Upper lobe of left lung (tissue), 4 donors: ENCODE measurements around the gene CCNG2.

Experiments
- CTCF ChIP-seq, 6 experiments: fragments of 450-650 bp in 4 of 6; fragments of 200-600 bp in 2 of 6; sonication (generic) in 2 of 6; IDR thresholded peaks; one replicate each; pipeline ENCODE4 v1.5.1; 2016 to 2019; ENCODE audit warnings: antibody characterized with exemption in 6 of 6
- POLR2A ChIP-seq, 4 donors: fragments of 450-650 bp; IDR thresholded peaks; one replicate each; pipeline ENCODE4 v1.5.1; 2016 to 2017; ENCODE audit warnings: antibody characterized with exemption in 4 of 4, mild to moderate bottlenecking in 2 of 4
- POLR2AphosphoS5 ChIP-seq, 2 donors: sonication (generic); formaldehyde crosslinking; IDR thresholded peaks; one replicate each; pipeline ENCODE4 v1.5.1; 2017; ENCODE audit warnings: antibody characterized with exemption in 2 of 2

- TF ChIP-seq POLR2AphosphoS5 (IDR thresholded peaks at IDR 0.05) (no peak), CTCF (IDR thresholded peaks at IDR 0.05) (no peak), POLR2A (IDR thresholded peaks at IDR 0.05) (no peak)
These were observed 44.9 kb downstream of the CCNG2 start for GRCh38 chr4:77201857-77202256.
